Measurements from ENCODE around the gene CTDSPL. TPM values are rescaled to one million over a fixed set of nuclear protein-coding genes. Genes with fewer than 3 reads are reported as not detected.

The CTDSPL gene
- total RNA-seq, 1 experiment from 2014 or later, result 81.9 TPM

DNA sequence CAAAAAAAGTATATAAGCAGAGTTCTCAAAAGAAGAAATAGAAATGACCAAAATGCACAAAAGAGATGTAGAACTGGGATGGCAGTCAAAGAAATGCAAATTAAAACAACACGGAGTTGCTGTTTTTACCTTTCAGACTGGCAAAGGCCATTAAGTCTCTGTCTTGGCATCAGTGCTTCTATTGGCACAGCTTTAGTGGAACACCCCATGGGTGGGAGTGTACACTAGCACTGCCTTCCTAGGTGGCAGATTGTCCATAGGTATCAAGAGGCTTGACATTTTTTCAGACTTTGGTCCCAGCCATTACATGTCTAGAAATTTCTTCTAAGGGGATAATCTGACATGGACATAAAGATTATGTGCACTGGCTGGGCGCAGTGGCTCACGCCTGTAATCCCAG lies 70.8 kb downstream of the CTDSPL start:
- H3K9me3 Mint-ChIP-seq (ENCODE audit: low read depth, unreplicated experiment), result no peaks in the 10 kb centered on the region
- no peak for DNase-seq
- BruUV-seq (replicated peaks), result no TSS peak
- H3K36me3 Mint-ChIP-seq (ENCODE audit: insufficient read depth, unreplicated experiment), result peaks cover 12% of the 10 kb centered on the region
- H3K4me1 Mint-ChIP-seq (ENCODE audit: low read depth, unreplicated experiment), result peaks cover 64% of the 10 kb centered on the region
- CTCF ChIA-PET, result no interaction called here
- TF ChIP-seq CTCF (IDR thresholded peaks at IDR 0.05; ENCODE audit: unreplicated experiment), result no peak
- no peaks in the 10 kb centered on the region for H3K27me3 Mint-ChIP-seq (ENCODE audit: unreplicated experiment)
- H3K4me3 Mint-ChIP-seq (ENCODE audit: low read depth, unreplicated experiment), result no peak overlapping the region
- intact Hi-C loops (cut with micrococcal nuclease; ENCODE audit: unreplicated experiment), result no loop called here
- no peak overlapping the region for H3K27ac Mint-ChIP-seq (ENCODE audit: unreplicated experiment)

GRCh38 chr3:37934631-37935289 lies 73.1 kb downstream of the CTDSPL start:
- Mint-ChIP-seq H3K4me3 (ENCODE audit: low read depth, unreplicated experiment) (peak overlapping the region; percentile 62), H3K9me3 (ENCODE audit: low read depth, unreplicated experiment) (no peaks in the 10 kb centered on the region), H3K4me1 (ENCODE audit: low read depth, unreplicated experiment) (peaks cover 79% of the 10 kb centered on the region), H3K27ac (ENCODE audit: unreplicated experiment) (peak overlapping the region; percentile 86), H3K36me3 (ENCODE audit: insufficient read depth, unreplicated experiment) (peaks cover 12% of the 10 kb centered on the region), H3K27me3 (ENCODE audit: unreplicated experiment) (no peaks in the 10 kb centered on the region)
- intact Hi-C loops (cut with micrococcal nuclease; ENCODE audit: unreplicated experiment), result loop anchor here (1.0 kb wide), 1 partner anchor 11 kb away; no protein-coding TSS in a partner anchor
- TF ChIP-seq CTCF (IDR thresholded peaks at IDR 0.05; ENCODE audit: unreplicated experiment), result no peak
- no TSS peak for BruUV-seq (replicated peaks)
- DNase-seq, result no peak
- CTCF ChIA-PET, result interaction anchor here (0.8 to 2.0 kb wide), 4 partner anchors 10 to 71 kb away, joined by 3 to 7 read pairs (median 4); partner anchors contain the start of gene VILL

- DNase-seq, result peak; percentile 33
- Mint-ChIP-seq H3K36me3 (ENCODE audit: insufficient read depth, unreplicated experiment) (peaks cover 12% of the 10 kb centered on the region), H3K4me1 (ENCODE audit: low read depth, unreplicated experiment) (peaks cover 79% of the 10 kb centered on the region)
Measured at GRCh38 chr3:37935290-37935668, 73.6 kb downstream of the CTDSPL start.

More at GRCh38 chr3:37935290-37935668, 73.6 kb downstream of the CTDSPL start:
- no peaks in the 10 kb centered on the region for H3K9me3 Mint-ChIP-seq (ENCODE audit: low read depth, unreplicated experiment)
- CTCF ChIA-PET, result interaction anchor here (0.6 to 2.0 kb wide), 5 partner anchors 9 to 626 kb away, joined by 3 to 7 read pairs (median 3); partner anchors contain the start of gene VILL
- no peaks in the 10 kb centered on the region for H3K27me3 Mint-ChIP-seq (ENCODE audit: unreplicated experiment)
- peak overlapping the region; percentile 86 for H3K27ac Mint-ChIP-seq (ENCODE audit: unreplicated experiment)
- intact Hi-C loops (cut with micrococcal nuclease; ENCODE audit: unreplicated experiment), result loop anchor here (1.0 kb wide), 1 partner anchor 10 kb away; no protein-coding TSS in a partner anchor
- no peak for TF ChIP-seq CTCF (IDR thresholded peaks at IDR 0.05; ENCODE audit: unreplicated experiment)
- peak overlapping the region; percentile 62 for H3K4me3 Mint-ChIP-seq (ENCODE audit: low read depth, unreplicated experiment)
- no TSS peak for BruUV-seq (replicated peaks)
